HL-60 (cell line): Measurements from ENCODE around the gene COL18A1.

Experiments
- GABPA ChIP-seq: IDR thresholded peaks from 2 replicates; pipeline ENCODE4 v1.6.1; 2012; ENCODE audit warnings: low read depth
- POLR2AphosphoS5 ChIP-seq: IDR thresholded peaks from 2 replicates; pipeline ENCODE4 v1.6.1; 2012; ENCODE audit warnings: low read depth
- REST ChIP-seq: IDR thresholded peaks from 2 replicates; pipeline ENCODE4 v1.6.1; 2012; ENCODE audit warnings: low read depth; ENCODE audit not compliant: insufficient replicate concordance
- TF ChIP-seq, protein P1 (sequence below): IDR thresholded peaks from one replicate; pipeline ENCODE4 v1.5.1; 2011; ENCODE audit warnings: low read length, control low read depth, inconsistent platforms; ENCODE audit not compliant: insufficient read depth

DNA sequence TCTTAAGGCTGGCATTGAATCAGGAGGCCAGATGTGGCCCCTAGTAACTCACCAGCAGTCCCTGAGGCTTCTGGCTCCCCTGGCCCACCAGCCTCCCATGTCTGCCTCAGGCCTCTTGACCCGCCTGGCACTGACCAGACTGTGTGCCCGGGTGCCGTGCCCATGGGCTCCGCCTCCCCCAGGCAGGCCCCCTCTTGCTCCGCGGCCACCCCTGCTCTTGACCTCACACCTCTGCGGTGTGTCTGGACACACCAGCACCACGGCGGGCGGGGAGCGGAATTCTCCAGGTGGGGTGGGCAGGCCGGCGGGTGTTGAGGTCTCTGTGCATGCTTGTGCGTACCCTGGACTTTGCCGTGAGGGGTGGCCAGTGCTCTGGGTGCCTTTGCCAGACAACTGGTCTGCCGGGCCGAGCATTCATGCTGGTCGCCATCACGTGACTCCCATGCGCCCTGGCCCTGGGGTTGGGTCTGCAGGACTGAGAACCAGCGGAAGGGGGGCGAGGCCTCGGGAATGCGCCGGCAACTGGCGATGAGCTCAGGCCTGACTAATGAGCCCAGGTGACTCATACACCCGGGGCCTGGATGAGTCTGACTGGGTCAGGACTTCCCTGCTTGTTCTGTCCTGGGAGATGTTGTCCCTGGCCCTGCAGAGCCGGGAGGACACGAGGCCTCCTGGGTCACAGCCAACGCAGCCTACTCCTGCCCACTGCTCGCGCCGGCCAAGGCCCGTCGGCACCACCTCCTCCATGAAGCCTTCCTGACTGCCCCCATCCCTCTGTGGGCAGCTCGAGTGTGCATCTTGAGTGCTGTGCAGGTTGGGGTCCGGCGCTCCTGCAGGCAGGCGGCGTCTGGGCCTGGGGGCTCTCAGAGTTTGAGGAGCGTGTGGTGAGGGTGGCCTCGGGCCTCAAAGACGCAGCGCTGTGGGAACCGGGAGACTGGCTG, 22.6 kb downstream of the COL18A1 start:
- TF ChIP-seq, protein P1, sequence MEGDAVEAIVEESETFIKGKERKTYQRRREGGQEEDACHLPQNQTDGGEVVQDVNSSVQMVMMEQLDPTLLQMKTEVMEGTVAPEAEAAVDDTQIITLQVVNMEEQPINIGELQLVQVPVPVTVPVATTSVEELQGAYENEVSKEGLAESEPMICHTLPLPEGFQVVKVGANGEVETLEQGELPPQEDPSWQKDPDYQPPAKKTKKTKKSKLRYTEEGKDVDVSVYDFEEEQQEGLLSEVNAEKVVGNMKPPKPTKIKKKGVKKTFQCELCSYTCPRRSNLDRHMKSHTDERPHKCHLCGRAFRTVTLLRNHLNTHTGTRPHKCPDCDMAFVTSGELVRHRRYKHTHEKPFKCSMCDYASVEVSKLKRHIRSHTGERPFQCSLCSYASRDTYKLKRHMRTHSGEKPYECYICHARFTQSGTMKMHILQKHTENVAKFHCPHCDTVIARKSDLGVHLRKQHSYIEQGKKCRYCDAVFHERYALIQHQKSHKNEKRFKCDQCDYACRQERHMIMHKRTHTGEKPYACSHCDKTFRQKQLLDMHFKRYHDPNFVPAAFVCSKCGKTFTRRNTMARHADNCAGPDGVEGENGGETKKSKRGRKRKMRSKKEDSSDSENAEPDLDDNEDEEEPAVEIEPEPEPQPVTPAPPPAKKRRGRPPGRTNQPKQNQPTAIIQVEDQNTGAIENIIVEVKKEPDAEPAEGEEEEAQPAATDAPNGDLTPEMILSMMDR = no peak
- TF ChIP-seq POLR2AphosphoS5 (no peak), GABPA (no peak), REST (no peak)
